Nasal cavity respiratory epithelium epithelial cell of viscerocranial mucosa (primary cell): ENCODE data around the gene ASS1. TPM values are rescaled to one million over a fixed set of nuclear protein-coding genes. Genes with fewer than 3 reads are reported as not detected.

Experiments
- total RNA-seq: library from RNA; depleted of rRNA; stranded (reverse); fragments of >200 nt; gene quantifications from 2 replicates; pipeline ENCODE4 v1.2.3, GENCODE V29; 2014

Gene ASS1
- total RNA-seq: 276 and 460 TPM in 2 replicates

GRCh38 chr9:130444565-130445221, at the start of gene ASS1:
Gene ASS1 (plus strand): TSS chr9:130444961. CDS start chr9:130452229, 7,268 bp downstream.

Other genes with a start within 250 kb of the ASS1 start
- under 0.01 TPM in 2 replicates for gene HMCN2, start 179.2 kb upstream of the ASS1 start, total RNA-seq
- 42.4 and 59.4 TPM in 2 replicates for gene FUBP3, start 134.6 kb downstream of the ASS1 start, total RNA-seq
- not detected in 2 replicates for gene PRDM12, start 219.6 kb downstream of the ASS1 start, total RNA-seq
- 35.3 and 37.3 TPM in 2 replicates for gene EXOSC2, start 248.8 kb downstream of the ASS1 start, total RNA-seq